IMR-90 (cell line): ENCODE results near the gene DNAI2. TPM values are rescaled to one million over a fixed set of nuclear protein-coding genes. Genes with fewer than 3 reads are reported as not detected.
"Not testable (repeated sequence)": the region's sequence is repeated elsewhere in the genome, so short reads cannot be mapped to it uniquely, and the experiment has no call there.

Source experiments
- ATAC-seq: fragments of 200-7000 bp; cut with Tn5 transposase; 2 replicates; pipeline ENCODE4 v1.9.1; 2020; ENCODE audit warnings: low read depth, mild to moderate bottlenecking, moderate library complexity
- BruUV-seq: library from RNA; stranded (reverse); fragments of 400-500 nt; replicated peaks from 2 replicates; lab custom pipeline; 2021; lab: Mats Ljungman, UMichigan
- CTCF ChIA-PET: fragments of 300-600 bp; formaldehyde crosslinking; extraction: SDS; loops from one replicate; lab custom pipeline; 2021; ENCODE audit warnings: antibody characterized with exemption; lab: Yijun Ruan, JAX
- POLR2A ChIA-PET: fragments of 300-600 bp; sonication (Branson Sonifier 250); formaldehyde crosslinking; loops from one replicate; lab custom pipeline; 2022; ENCODE audit warnings: antibody characterized with exemption; ENCODE audit not compliant: unreplicated experiment; lab: Charles Lee
- DNase-seq: peaks from one replicate; pipeline ENCODE4 v3.0.0; 2013
- H2AFZ ChIP-seq: replicated peaks from 2 replicates; pipeline ENCODE3; 2013; ENCODE audit warnings: low read length, mild to moderate bottlenecking; ENCODE audit not compliant: poor library complexity
- H2AK5ac ChIP-seq: 2 replicates; pipeline ENCODE4 v1.6.1; 2013; ENCODE audit warnings: low read depth, low read length, inconsistent platforms
- H2AK9ac ChIP-seq: replicated peaks from 2 replicates; pipeline ENCODE3; 2013; ENCODE audit warnings: mild to moderate bottlenecking, low read depth, low read length, moderate library complexity; ENCODE audit not compliant: poor library complexity
- H2BK120ac ChIP-seq: 2 replicates; pipeline ENCODE4 v1.6.1; 2013; ENCODE audit warnings: low read depth, low read length, inconsistent platforms
- H2BK15ac ChIP-seq: 3 replicates; pipeline ENCODE4 v1.6.1; 2013; ENCODE audit warnings: low read depth, low read length, inconsistent platforms
- H2BK20ac ChIP-seq: 2 replicates; pipeline ENCODE4 v1.6.1; 2013; ENCODE audit warnings: low read depth, mild to moderate bottlenecking, inconsistent platforms, low read length, moderate library complexity
- H2BK5ac ChIP-seq: 2 replicates; pipeline ENCODE4 v1.6.1; 2013; ENCODE audit warnings: mild to moderate bottlenecking, low read depth, low read length, inconsistent platforms; ENCODE audit not compliant: poor library complexity, severe bottlenecking
- H3K14ac ChIP-seq: replicated peaks from 2 replicates; pipeline ENCODE4 v1.6.1; 2013; ENCODE audit warnings: low read depth, low read length, inconsistent platforms
- H3K18ac ChIP-seq: 2 replicates; pipeline ENCODE4 v1.6.1; 2013; ENCODE audit warnings: low read depth, low read length, control low read depth
- H3K23ac ChIP-seq: 2 replicates; pipeline ENCODE4 v1.6.1; 2013; ENCODE audit warnings: low read depth, low read length, inconsistent platforms
- H3K27ac ChIP-seq: 2 replicates; pipeline ENCODE4 v1.5.1; 2013; ENCODE audit warnings: mild to moderate bottlenecking, control low read depth, low read length; ENCODE audit not compliant: insufficient read depth
- H3K27me3 ChIP-seq: 2 replicates; pipeline ENCODE4 v1.6.1; 2013; ENCODE audit warnings: low read length; ENCODE audit not compliant: control insufficient read depth, insufficient read depth
- H3K36me3 ChIP-seq: 2 replicates; pipeline ENCODE4 v1.6.1; 2013; ENCODE audit warnings: low read length, mixed read lengths; ENCODE audit not compliant: control insufficient read depth, insufficient read depth
- H3K4ac ChIP-seq: 2 replicates; pipeline ENCODE4 v1.6.1; 2013; ENCODE audit warnings: low read depth, low read length, inconsistent platforms
- H3K4me1 ChIP-seq: 2 replicates; pipeline ENCODE4 v1.6.1; 2013; ENCODE audit warnings: low read length, mixed read lengths; ENCODE audit not compliant: control insufficient read depth, insufficient read depth
- H3K4me2 ChIP-seq: 2 replicates; pipeline ENCODE4 v1.6.1; 2013; ENCODE audit warnings: low read depth, mild to moderate bottlenecking, control low read depth, low read length, moderate library complexity
- H3K4me3 ChIP-seq: 2 replicates; pipeline ENCODE4 v1.5.1; 2013; ENCODE audit warnings: low read depth, mild to moderate bottlenecking, control low read depth, low read length, moderate library complexity; ENCODE audit not compliant: insufficient read depth
- H3K56ac ChIP-seq: 2 replicates; pipeline ENCODE4 v1.6.1; 2013; ENCODE audit warnings: low read length, inconsistent platforms; ENCODE audit not compliant: insufficient read depth; ENCODE audit errors: extremely low read depth
- H3K79me1 ChIP-seq, 2 experiments: 2 replicates each; pipeline ENCODE4 v1.6.1; 2013; ENCODE audit warnings: low read length in 2 of 2, inconsistent platforms in 1 of 2, low read depth in 1 of 2
- H3K9ac ChIP-seq: 2 replicates; pipeline ENCODE4 v1.6.1; 2013; ENCODE audit warnings: low read depth, low read length, control low read depth
- H3K9me1 ChIP-seq: 2 replicates; pipeline ENCODE4 v1.6.1; 2013; ENCODE audit warnings: low read length, inconsistent platforms; ENCODE audit not compliant: insufficient read depth
- H3K9me3 ChIP-seq: 2 replicates; pipeline ENCODE4 v1.6.1; 2013; ENCODE audit warnings: low read length; ENCODE audit not compliant: control insufficient read depth, insufficient read depth
- H4K20me1 ChIP-seq: 2 replicates; pipeline ENCODE4 v1.6.1; 2013; ENCODE audit warnings: low read length, inconsistent platforms; ENCODE audit not compliant: insufficient read depth
- H4K5ac ChIP-seq: 2 replicates; pipeline ENCODE4 v1.6.1; 2013; ENCODE audit warnings: mild to moderate bottlenecking, low read depth, low read length, control low read depth
- H4K8ac ChIP-seq, 2 experiments: 2 replicates each; pipeline ENCODE4 v1.6.1; 2013; ENCODE audit warnings: low read depth in 2 of 2, low read length in 2 of 2, control low read depth in 1 of 2, inconsistent platforms in 1 of 2
- H4K91ac ChIP-seq: 2 replicates; pipeline ENCODE4 v1.6.1; 2013; ENCODE audit warnings: low read depth, low read length, inconsistent platforms; ENCODE audit not compliant: insufficient read depth
- BHLHE40 ChIP-seq: fragments of 150-350 bp; IDR thresholded peaks from 2 replicates; pipeline ENCODE4 v1.6.1; 2016; ENCODE audit warnings: mild to moderate bottlenecking, low read depth, low read length
- CHD1 ChIP-seq: IDR thresholded peaks from 2 replicates; pipeline ENCODE4 v1.6.1; 2012; ENCODE audit warnings: low read depth, low read length, improper control_type of control experiment
- MAFK ChIP-seq: IDR thresholded peaks from 2 replicates; pipeline ENCODE4 v1.6.1; 2012; ENCODE audit warnings: low read depth, low read length, improper control_type of control experiment
- MAZ ChIP-seq: IDR thresholded peaks from 2 replicates; pipeline ENCODE4 v1.6.1; 2012; ENCODE audit warnings: low read depth, mild to moderate bottlenecking, low read length, improper control_type of control experiment, moderate library complexity, borderline replicate concordance
- NFE2L2 ChIP-seq: fragments of 150-350 bp; IDR thresholded peaks from 2 replicates; pipeline ENCODE4 v1.6.1; 2016; ENCODE audit warnings: low read depth, mild to moderate bottlenecking, low read length
- POLR2A ChIP-seq: IDR thresholded peaks from 2 replicates; pipeline ENCODE4 v1.6.1; 2012; ENCODE audit warnings: mild to moderate bottlenecking, low read depth, low read length
- RAD21 ChIP-seq: IDR thresholded peaks from 2 replicates; pipeline ENCODE4 v1.6.1; 2012; ENCODE audit warnings: low read length, improper control_type of control experiment
- SMC3 ChIP-seq: fragments of 150-350 bp; IDR thresholded peaks from 2 replicates; pipeline ENCODE4 v1.6.1; 2016; ENCODE audit warnings: low read depth, mild to moderate bottlenecking, antibody characterized with exemption, low read length, moderate library complexity
- WGBS, 2 experiments: methylation state at CpG; one replicate each; pipeline versions ENCODE4 v1.1.5 to v1.1.7; 2013; ENCODE audit warnings: missing lambda C conversion rate in 2 of 2; ENCODE audit not compliant: insufficient read length in 1 of 2; ENCODE audit errors: extremely low coverage in 2 of 2; 5-methylcytosine and 5-hydroxymethylcytosine counted together
- dilution Hi-C: fragments of 300-500 bp; cut with HindIII; formaldehyde crosslinking; loops from one replicate; pipeline ENCODE4 v1.14.3; 2018; ENCODE audit warnings: low sequenced_read_pairs; ENCODE audit not compliant: unreplicated experiment
- in situ Hi-C: fragments of 300-500 bp; cut with MboI; formaldehyde crosslinking; loops from 3 replicates; pipeline ENCODE4 v1.14.3; 2019; ENCODE audit warnings: low sequenced_read_pairs, inconsistent platforms, mixed read lengths
- intact Hi-C: fragments of 100-400 bp; cut with micrococcal nuclease; formaldehyde crosslinking; loops from 2 replicates; pipeline ENCODE4 v1.10.0; 2022
- polyA plus RNA-seq, 3 experiments: library from polyadenylated mRNA; depleted of rRNA; stranded (reverse); fragments of >200 nt; gene quantifications; 2 replicates each; pipeline ENCODE4 v1.2.3, GENCODE V29; 2012; ENCODE audit warnings: low replicate concordance in 1 of 3
- total RNA-seq: library from RNA; depleted of rRNA; stranded (reverse); fragments of >200 nt; gene quantifications from 2 replicates; pipeline ENCODE4 v1.2.3, GENCODE V29; 2012

Gene DNAI2
- total and polyA plus RNA-seq, 2 of the 4 experiments (the other 2 are of a cell fraction) = not detected

- no peak overlapping the region for H4K91ac ChIP-seq
- dilution Hi-C loops = no loop called here
- H2AFZ ChIP-seq = no peak overlapping the region
- H3K14ac ChIP-seq = no peak overlapping the region
- H3K23ac ChIP-seq = no peak overlapping the region
- 75% methylated on average over 10 of the region's 20 CpGs; no CpG with 5 or more reads in 1 of the 2 experiments for WGBS, 2 experiments
- POLR2A ChIA-PET = no interaction called here
- no peaks in the 10 kb centered on the region for H3K9me1 ChIP-seq
- H2BK5ac ChIP-seq = no peak overlapping the region
- no peaks in the 10 kb centered on the region for H3K79me1 ChIP-seq
- no peaks in the 10 kb centered on the region for H4K20me1 ChIP-seq
- H3K36me3 ChIP-seq = no peaks in the 10 kb centered on the region
- ATAC-seq (no peak), DNase-seq (no peak)
- no peak overlapping the region for H4K5ac ChIP-seq
- no peak overlapping the region for H3K27ac ChIP-seq
- H3K4me1 ChIP-seq = no peaks in the 10 kb centered on the region
- BruUV-seq = no TSS peak
- H3K4me3 ChIP-seq = no peak overlapping the region
- peaks cover 3% of the 10 kb centered on the region; the same call in 1 of the 2 replicates for H3K9me3 ChIP-seq
- CTCF ChIA-PET = no interaction called here
- H2BK20ac ChIP-seq = no peak overlapping the region
- no peak overlapping the region for H3K4ac ChIP-seq
- no peak overlapping the region for H3K18ac ChIP-seq
- H2AK9ac ChIP-seq = no peak overlapping the region
- no peak overlapping the region for H4K8ac ChIP-seq
- no peak overlapping the region for H2BK120ac ChIP-seq
- in situ Hi-C loops = no loop called here
- no peak overlapping the region for H3K9ac ChIP-seq
- intact Hi-C loops = no loop called here
- H3K4me2 ChIP-seq = no peak overlapping the region
- no peak overlapping the region for H2AK5ac ChIP-seq
- no peaks in the 10 kb centered on the region for H3K27me3 ChIP-seq
- TF ChIP-seq BHLHE40 (no peak), CHD1 (no peak), SMC3 (no peak), MAZ (no peak), MAFK (no peak), POLR2A (no peak), RAD21 (no peak), NFE2L2 (no peak)
- no peak overlapping the region for H2BK15ac ChIP-seq
- H3K56ac ChIP-seq = no peak overlapping the region
These were observed 7.8 kb downstream of the DNAI2 start for GRCh38 chr17:74281799-74282198.

DNA sequence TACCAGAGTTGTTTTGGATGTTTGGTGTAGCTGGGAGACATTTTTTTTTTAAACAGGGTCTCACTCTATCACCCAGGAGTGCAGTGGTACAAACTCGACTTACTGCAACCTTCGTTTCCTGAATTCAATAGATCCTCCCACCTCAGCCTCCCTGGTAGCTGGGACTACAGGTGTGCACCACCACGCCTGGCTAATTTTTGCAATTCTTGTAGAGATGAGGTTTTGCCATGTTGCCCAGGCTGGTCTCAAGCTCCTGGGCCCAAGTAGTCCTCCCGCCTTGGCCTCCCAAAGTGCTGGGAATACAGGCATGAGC, 8.2 kb downstream of the DNAI2 start:
- H4K5ac ChIP-seq, H2BK20ac ChIP-seq, H3K23ac ChIP-seq, H2BK120ac ChIP-seq, H3K27ac ChIP-seq, H3K14ac ChIP-seq, H3K27me3 ChIP-seq, H2BK15ac ChIP-seq, H2AFZ ChIP-seq, intact Hi-C loops, H3K79me1 ChIP-seq, H3K36me3 ChIP-seq, H3K9me3 ChIP-seq, H2BK5ac ChIP-seq, BruUV-seq, DNase-seq, H2AK9ac ChIP-seq, H2AK5ac ChIP-seq, CTCF ChIA-PET, H3K9ac ChIP-seq, ATAC-seq, dilution Hi-C loops, H4K8ac ChIP-seq, H3K9me1 ChIP-seq, H3K4me3 ChIP-seq, in situ Hi-C loops, H4K20me1 ChIP-seq, H3K4me2 ChIP-seq, H3K4me1 ChIP-seq, H4K91ac ChIP-seq, H3K18ac ChIP-seq, POLR2A ChIA-PET, H3K56ac ChIP-seq, H3K4ac ChIP-seq: not testable (repeated sequence)
- WGBS, 2 experiments = 100% methylated on average over 1 of the region's 4 CpGs; no CpG with 5 or more reads in 1 of the 2 experiments
